ENCODE data around the gene DGKA. TPM values are rescaled to one million over a fixed set of nuclear protein-coding genes. Genes with fewer than 3 reads are reported as not detected.
"Not testable (repeated sequence)": the region's sequence is repeated elsewhere in the genome, so short reads cannot be mapped to it uniquely, and the experiment has no call there.

DGKA gene
- total and polyA plus RNA-seq, 4 experiments from 2014 or later = 195 to 1,410 (median 897) TPM

- Histone ChIP-seq H3K27me3 (ENCODE audit: insufficient read depth, low read length) (no peaks in the 10 kb centered on the region), H3K9me3 (ENCODE audit: control insufficient read depth in 1 of 2, low read length in 2 of 2) (no peaks in the 10 kb centered on the region), H3K4me3 (ENCODE audit: low read length in 2 of 2) (no peak overlapping the region), H3K4me1 (ENCODE audit: insufficient read depth, low read length) (peaks cover 33% of the 10 kb centered on the region), H3K36me3 (ENCODE audit: insufficient read depth, low read length) (peaks cover 13% of the 10 kb centered on the region), H3K27ac (ENCODE audit: low read depth, low read length) (no peak overlapping the region)
- H3K9me3 Mint-ChIP-seq = no peaks in the 10 kb centered on the region
- no peak overlapping the region for H3K4me3 Mint-ChIP-seq
- no peak for DNase-seq
- peaks cover 27 to 43% (median 32%) of the 10 kb centered on the region in 4 donors for H3K4me1 Mint-ChIP-seq
- H3K27me3 Mint-ChIP-seq = no peaks in the 10 kb centered on the region
- POLR2A ChIA-PET (ENCODE audit: partially characterized antibody) = interaction anchor here (0.7 to 1.8 kb wide), 2 partner anchors 23 to 48 kb away, joined by 3 to 12 read pairs; no protein-coding TSS in a partner anchor
- H3K36me3 Mint-ChIP-seq = peaks cover 15 to 44% of the 10 kb centered on the region in 2 donors
- intact Hi-C loops (cut with micrococcal nuclease) = no loop called here
- peak overlapping the region in 1 of 7 donors; percentile 22 for H3K27ac Mint-ChIP-seq
- CTCF ChIA-PET (ENCODE audit: partially characterized antibody) = interaction anchor here (0.9 to 1.8 kb wide), 2 partner anchors 17 to 18 kb away, joined by 4 to 6 read pairs; partner anchors contain the start of gene SUOX
Observed at GRCh38 chr12:55978393-55978792, 47.4 kb downstream of the DGKA start.

GRCh38 chr12:55979069-55979468 lies 48.1 kb downstream of the DGKA start:
- Histone ChIP-seq H3K27ac (ENCODE audit: low read depth, low read length) (no peak overlapping the region), H3K4me3 (ENCODE audit: low read length in 2 of 2) (no peak overlapping the region), H3K4me1 (ENCODE audit: insufficient read depth, low read length) (peaks cover 33% of the 10 kb centered on the region), H3K36me3 (ENCODE audit: insufficient read depth, low read length) (peaks cover 13% of the 10 kb centered on the region), H3K9me3 (ENCODE audit: control insufficient read depth in 1 of 2, low read length in 2 of 2) (no peaks in the 10 kb centered on the region), H3K27me3 (ENCODE audit: insufficient read depth, low read length) (no peaks in the 10 kb centered on the region)
- intact Hi-C loops (cut with micrococcal nuclease) = no loop called here
- CTCF ChIA-PET (ENCODE audit: partially characterized antibody) = interaction anchor here (1.8 kb wide), 1 partner anchor 16 kb away, joined by 6 read pairs; no protein-coding TSS in a partner anchor
- no peaks in the 10 kb centered on the region for H3K27me3 Mint-ChIP-seq
- H3K4me1 Mint-ChIP-seq = peaks cover 27 to 43% (median 32%) of the 10 kb centered on the region in 4 donors
- peaks cover 20 to 50% of the 10 kb centered on the region in 2 donors for H3K36me3 Mint-ChIP-seq
- no peak overlapping the region for H3K4me3 Mint-ChIP-seq
- no peaks in the 10 kb centered on the region for H3K9me3 Mint-ChIP-seq
- H3K27ac Mint-ChIP-seq = peak overlapping the region in 2 of 7 donors; percentile 41 to 89
- no peak for DNase-seq
- POLR2A ChIA-PET (ENCODE audit: partially characterized antibody) = no interaction called here

- intact Hi-C loops (cut with micrococcal nuclease); H3K27ac Mint-ChIP-seq; H3K27me3 Mint-ChIP-seq; H3K4me3 ChIP-seq (ENCODE audit: low read length in 2 of 2); H3K27me3 ChIP-seq (ENCODE audit: insufficient read depth, low read length); DNase-seq; H3K9me3 Mint-ChIP-seq; H3K27ac ChIP-seq (ENCODE audit: low read depth, low read length); H3K9me3 ChIP-seq (ENCODE audit: control insufficient read depth in 1 of 2, low read length in 2 of 2); H3K4me3 Mint-ChIP-seq: not testable (repeated sequence)
- peaks cover 11% of the 10 kb centered on the region for H3K4me1 ChIP-seq (ENCODE audit: insufficient read depth, low read length)
- H3K4me1 Mint-ChIP-seq = peaks cover 19 to 33% (median 20%) of the 10 kb centered on the region in 4 donors
- CTCF ChIA-PET (ENCODE audit: partially characterized antibody) = interaction anchor here (0.7 to 1.7 kb wide), 5 partner anchors 14 to 243 kb away, joined by 3 to 4 read pairs (median 3); no protein-coding TSS in a partner anchor
- POLR2A ChIA-PET (ENCODE audit: partially characterized antibody) = interaction anchor here (0.6 to 1.4 kb wide), 4 partner anchors 14 to 36 kb away, joined by 3 to 4 read pairs (median 3); no protein-coding TSS in a partner anchor
- H3K36me3 ChIP-seq (ENCODE audit: insufficient read depth, low read length) = peaks cover 24% of the 10 kb centered on the region
- H3K36me3 Mint-ChIP-seq = peaks cover 24 to 63% of the 10 kb centered on the region in 2 donors
Observed at GRCh38 chr12:55981882-55982281, 50.9 kb downstream of the DGKA start.

- Histone ChIP-seq H3K27ac (ENCODE audit: low read depth, low read length) (no peak overlapping the region), H3K4me1 (ENCODE audit: insufficient read depth, low read length) (peaks cover 8% of the 10 kb centered on the region), H3K4me3 (ENCODE audit: low read length in 2 of 2) (no peak overlapping the region), H3K9me3 (ENCODE audit: control insufficient read depth in 1 of 2, low read length in 2 of 2) (no peaks in the 10 kb centered on the region), H3K36me3 (ENCODE audit: insufficient read depth, low read length) (peaks cover 24% of the 10 kb centered on the region), H3K27me3 (ENCODE audit: insufficient read depth, low read length) (no peaks in the 10 kb centered on the region)
- Mint-ChIP-seq H3K27me3 (no peaks in the 10 kb centered on the region), H3K9me3 (no peaks in the 10 kb centered on the region), H3K4me3 (no peak overlapping the region), H3K27ac (peak overlapping the region in 3 of 7 donors; percentile 10 to 56 (median 42)), H3K4me1 (peaks cover 15 to 29% (median 18%) of the 10 kb centered on the region in 4 donors), H3K36me3 (peaks cover 24 to 64% of the 10 kb centered on the region in 2 donors)
- DNase-seq = no peak
- ChIA-PET POLR2A (ENCODE audit: partially characterized antibody) (interaction anchor here (0.6 to 4.7 kb wide), 4 partner anchors 8 to 36 kb away, joined by 3 to 25 read pairs (median 4); partner anchors contain the start of gene RAB5B), CTCF (ENCODE audit: partially characterized antibody) (interaction anchor here (0.7 to 1.9 kb wide), 6 partner anchors 11 to 244 kb away, joined by 3 to 6 read pairs (median 4); no protein-coding TSS in a partner anchor)
- intact Hi-C loops (cut with micrococcal nuclease) = no loop called here
Observed at GRCh38 chr12:55982319-55982936, 51.5 kb downstream of the DGKA start.

- H3K36me3 ChIP-seq (ENCODE audit: insufficient read depth, low read length) = peaks cover 26% of the 10 kb centered on the region
- POLR2A ChIA-PET (ENCODE audit: partially characterized antibody) = interaction anchor here (4.7 kb wide), 1 partner anchor 9 kb away, joined by 25 read pairs; the partner anchor contains the start of gene RAB5B
- peaks cover 24 to 66% of the 10 kb centered on the region in 2 donors for H3K36me3 Mint-ChIP-seq
Observed at GRCh38 chr12:55983232-55983842, 52.4 kb downstream of the DGKA start.

GRCh38 chr12:55984861-55985260 lies 53.9 kb downstream of the DGKA start:
- ChIA-PET POLR2A (ENCODE audit: partially characterized antibody) (interaction anchor here (0.6 to 4.7 kb wide), 2 partner anchors 11 to 24 kb away, joined by 3 to 25 read pairs; partner anchors contain the start of gene RAB5B), CTCF (ENCODE audit: partially characterized antibody) (interaction anchor here (1.0 to 4.5 kb wide), 5 partner anchors 12 to 62 kb away, joined by 3 to 36 read pairs (median 6); partner anchors contain the start of gene SUOX)
- Histone ChIP-seq H3K9me3 (ENCODE audit: control insufficient read depth in 1 of 2, low read length in 2 of 2) (no peaks in the 10 kb centered on the region), H3K4me1 (ENCODE audit: insufficient read depth, low read length) (peaks cover 4% of the 10 kb centered on the region), H3K27me3 (ENCODE audit: insufficient read depth, low read length) (no peaks in the 10 kb centered on the region), H3K4me3 (ENCODE audit: low read length in 2 of 2) (no peak overlapping the region), H3K36me3 (ENCODE audit: insufficient read depth, low read length) (peaks cover 30% of the 10 kb centered on the region), H3K27ac (ENCODE audit: low read depth, low read length) (no peak overlapping the region)
- peaks cover 0 to 12% (median 8%) of the 10 kb centered on the region in 4 donors for H3K4me1 Mint-ChIP-seq
- peak overlapping the region in 1 of 7 donors; percentile 13 for H3K27ac Mint-ChIP-seq
- DNase-seq = no peak
- no peak overlapping the region for H3K4me3 Mint-ChIP-seq
- intact Hi-C loops (cut with micrococcal nuclease) = no loop called here
- H3K27me3 Mint-ChIP-seq = no peaks in the 10 kb centered on the region
- no peaks in the 10 kb centered on the region for H3K9me3 Mint-ChIP-seq
- H3K36me3 Mint-ChIP-seq = peaks cover 25 to 64% of the 10 kb centered on the region in 2 donors

More at GRCh38 chr12:55983232-55983842, 52.4 kb downstream of the DGKA start:
- no peaks in the 10 kb centered on the region for H3K9me3 ChIP-seq (ENCODE audit: control insufficient read depth in 1 of 2, low read length in 2 of 2)
- Mint-ChIP-seq H3K9me3 (no peaks in the 10 kb centered on the region), H3K27ac (peak overlapping the region in 2 of 7 donors; percentile 29 to 41), H3K27me3 (no peaks in the 10 kb centered on the region), H3K4me1 (peaks cover 8 to 20% (median 15%) of the 10 kb centered on the region in 4 donors), H3K4me3 (no peak overlapping the region)
- no peak overlapping the region for H3K4me3 ChIP-seq (ENCODE audit: low read length in 2 of 2)
- H3K27ac ChIP-seq (ENCODE audit: low read depth, low read length) = no peak overlapping the region
- peaks cover 8% of the 10 kb centered on the region for H3K4me1 ChIP-seq (ENCODE audit: insufficient read depth, low read length)
- intact Hi-C loops (cut with micrococcal nuclease) = no loop called here
- H3K27me3 ChIP-seq (ENCODE audit: insufficient read depth, low read length) = no peaks in the 10 kb centered on the region
- CTCF ChIA-PET (ENCODE audit: partially characterized antibody) = interaction anchor here (0.7 to 4.5 kb wide), 4 partner anchors 10 to 266 kb away, joined by 3 to 36 read pairs (median 5); partner anchors contain the start of gene SUOX
- DNase-seq = no peak
